GM23338 (cell line): ENCODE data around the gene MAST4. TPM values are rescaled to one million over a fixed set of nuclear protein-coding genes. Genes with fewer than 3 reads are reported as not detected.

Source experiments
- ATAC-seq: fragments of 200-7000 bp; cut with Tn5 transposase; 3 replicates; pipeline ENCODE4 v1.9.1; 2020
- DNase-seq: peaks from one replicate; pipeline ENCODE4 v3.0.0-alpha.2; 2015; ENCODE audit warnings: low spot score
- H2AFZ ChIP-seq: fragments of 200-600 bp; sonication (generic); 2 replicates; pipeline ENCODE4 v1.8.0; 2016; ENCODE audit warnings: antibody characterized with exemption, mild to moderate bottlenecking, moderate library complexity
- H3F3A ChIP-seq: fragments of 200-600 bp; sonication (generic); replicated peaks from 2 replicates; pipeline ENCODE4 v1.8.0; 2017; ENCODE audit warnings: antibody characterized with exemption, mixed run types, low read depth
- H3K27ac ChIP-seq: fragments of 200-600 bp; sonication (generic); 2 replicates; pipeline ENCODE4 v1.6.1; 2016; ENCODE audit warnings: low read depth
- H3K27me3 ChIP-seq: fragments of 200-600 bp; sonication (generic); 2 replicates; pipeline ENCODE4 v1.8.0; 2016; ENCODE audit warnings: mild to moderate bottlenecking, mixed run types, moderate library complexity; ENCODE audit not compliant: insufficient read depth
- H3K36me3 ChIP-seq: fragments of 200-600 bp; sonication (generic); 2 replicates; pipeline ENCODE4 v1.8.0; 2016; ENCODE audit warnings: mild to moderate bottlenecking; ENCODE audit not compliant: insufficient read depth
- H3K4me1 ChIP-seq: fragments of 200-600 bp; sonication (generic); 2 replicates; pipeline ENCODE4 v1.8.0; 2016; ENCODE audit warnings: mild to moderate bottlenecking, moderate library complexity; ENCODE audit not compliant: insufficient read depth
- H3K4me2 ChIP-seq: fragments of 200-600 bp; sonication (generic); 2 replicates; pipeline ENCODE4 v1.7.1; 2017; ENCODE audit warnings: mixed run types
- H3K4me3 ChIP-seq: fragments of 200-600 bp; sonication (generic); 2 replicates; pipeline ENCODE4 v1.6.1; 2016; ENCODE audit warnings: mixed run types
- H3K79me2 ChIP-seq: fragments of 200-600 bp; sonication (generic); replicated peaks from 2 replicates; pipeline ENCODE4 v1.8.0; 2017; ENCODE audit warnings: mild to moderate bottlenecking; ENCODE audit not compliant: insufficient read depth
- H3K9me2 ChIP-seq: fragments of 200-600 bp; sonication (generic); 2 replicates; pipeline ENCODE4 v1.8.0; 2017; ENCODE audit not compliant: insufficient read depth
- H4K20me1 ChIP-seq: fragments of 200-600 bp; sonication (generic); replicated peaks from 2 replicates; pipeline ENCODE4 v1.8.0; 2017; ENCODE audit warnings: mild to moderate bottlenecking; ENCODE audit not compliant: insufficient read depth
- H3K27ac Mint-ChIP-seq: 2 replicates; pipeline ENCODE4 v1.8.0; 2020; ENCODE audit warnings: inconsistent platforms, mild to moderate bottlenecking, moderate library complexity, mixed read lengths
- H3K27me3 Mint-ChIP-seq: 3 replicates; pipeline ENCODE4 v1.8.0; 2022; ENCODE audit warnings: low read depth, mild to moderate bottlenecking, moderate library complexity, mixed read lengths, inconsistent platforms; ENCODE audit not compliant: insufficient read depth, poor library complexity
- H3K36me3 Mint-ChIP-seq: 3 replicates; pipeline ENCODE4 v1.8.0; 2021; ENCODE audit warnings: low read depth, mild to moderate bottlenecking, inconsistent platforms, moderate library complexity, mixed read lengths
- H3K4me1 Mint-ChIP-seq: 3 replicates; pipeline ENCODE4 v1.8.0; 2020; ENCODE audit warnings: mild to moderate bottlenecking, inconsistent platforms, mixed read lengths
- H3K4me3 Mint-ChIP-seq: 3 replicates; pipeline ENCODE4 v1.8.0; 2021; ENCODE audit warnings: moderate library complexity, mild to moderate bottlenecking, inconsistent platforms, mixed read lengths
- H3K9me3 Mint-ChIP-seq: 3 replicates; pipeline ENCODE4 v1.8.0; 2020; ENCODE audit warnings: moderate library complexity, mild to moderate bottlenecking, inconsistent platforms, mixed read lengths
- CREB1 ChIP-seq: fragments of 250-450 bp; sonication (Bioruptor Pico); IDR thresholded peaks from 2 replicates; pipeline ENCODE4 v1.5.0; 2020; ENCODE audit warnings: low read depth, mild to moderate bottlenecking, moderate library complexity
- EZH2 ChIP-seq: fragments of 200-600 bp; sonication (generic); IDR thresholded peaks from one replicate; pipeline ENCODE4 v1.8.0; 2017; ENCODE audit warnings: antibody characterized with exemption, mild to moderate bottlenecking, low read depth; ENCODE audit not compliant: unreplicated experiment
- EZH2phosphoT487 ChIP-seq: fragments of 200-600 bp; sonication (generic); IDR thresholded peaks from one replicate; pipeline ENCODE4 v1.8.1; 2018; ENCODE audit warnings: antibody characterized with exemption; ENCODE audit not compliant: unreplicated experiment
- JUNB ChIP-seq: IDR thresholded peaks from one replicate; pipeline ENCODE4 v1.6.1; 2016; ENCODE audit warnings: antibody characterized with exemption; ENCODE audit not compliant: unreplicated experiment
- NANOG ChIP-seq: IDR thresholded peaks from 2 replicates; pipeline ENCODE4 v1.6.1; 2016; ENCODE audit warnings: antibody characterized with exemption, borderline replicate concordance
- ZNF114 ChIP-seq: fragments of 250-450 bp; sonication (Bioruptor Pico); IDR thresholded peaks from 2 replicates; pipeline ENCODE4 v1.5.0; 2020; ENCODE audit warnings: mild to moderate bottlenecking, moderate library complexity
- ZNF331 ChIP-seq: fragments of 250-450 bp; sonication (Bioruptor Pico); IDR thresholded peaks from 2 replicates; pipeline ENCODE4 v1.5.0; 2020; ENCODE audit warnings: low read depth, mild to moderate bottlenecking, moderate library complexity
- polyA plus RNA-seq: library from polyadenylated mRNA; unstranded; fragments of >200 nt; fragmentation: Nextera tagmentation; extraction: Ambion mirVana; gene quantifications from 2 replicates; pipeline ENCODE4 v1.2.1, GENCODE V29; 2016
- total RNA-seq: library from RNA; depleted of rRNA; stranded (reverse); fragments of >200 nt; shearing (Covaris generic); gene quantifications from 2 replicates; pipeline ENCODE4 v1.2.3, GENCODE V29; 2014
- TF ChIP-seq, protein P1 (sequence below): fragments of 250-450 bp; sonication (Bioruptor Pico); IDR thresholded peaks from 2 replicates; pipeline ENCODE4 v1.5.0; 2020; ENCODE audit warnings: mild to moderate bottlenecking, moderate library complexity
- TF ChIP-seq, protein P2 (sequence below), 2 experiments: fragments of 200-600 bp in 1 of 2; sonication (generic) in 1 of 2; conservative IDR thresholded peaks; 2 replicates each; pipeline versions ENCODE4 v1.5.1 to v1.6.1; 2016 to 2017; ENCODE audit warnings: antibody characterized with exemption in 2 of 2, low read depth in 2 of 2, mild to moderate bottlenecking in 2 of 2, moderate library complexity in 1 of 2
- TF ChIP-seq, protein P3 (sequence below): IDR thresholded peaks from one replicate; pipeline ENCODE4 v1.6.1; 2018; ENCODE audit warnings: antibody characterized with exemption; ENCODE audit not compliant: unreplicated experiment

MAST4 gene
- total and polyA plus RNA-seq, 2 experiments from 2014 or later, result 3.6 to 8.5 TPM

DNA sequence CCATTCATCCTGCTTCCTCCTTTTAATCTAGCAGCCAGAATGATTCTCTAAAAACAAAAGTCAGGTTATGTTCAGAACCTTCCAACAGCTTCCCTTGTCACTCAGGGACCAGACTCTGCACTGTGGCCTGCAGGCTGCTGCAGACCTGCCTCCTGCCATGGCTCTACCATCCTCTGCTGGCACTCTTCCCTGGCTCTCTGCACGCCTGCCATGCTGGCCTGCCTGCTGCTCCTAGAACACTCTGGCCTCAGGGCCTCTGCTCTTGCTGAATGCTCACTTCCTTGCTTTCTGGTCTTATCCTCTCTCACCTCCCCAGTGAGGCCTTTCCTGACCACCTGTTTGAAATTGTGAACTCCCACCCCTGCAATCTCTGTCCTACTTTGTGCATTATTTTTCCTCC lies 451.0 kb downstream of the MAST4 start (continued):
- TF ChIP-seq, protein P1, sequence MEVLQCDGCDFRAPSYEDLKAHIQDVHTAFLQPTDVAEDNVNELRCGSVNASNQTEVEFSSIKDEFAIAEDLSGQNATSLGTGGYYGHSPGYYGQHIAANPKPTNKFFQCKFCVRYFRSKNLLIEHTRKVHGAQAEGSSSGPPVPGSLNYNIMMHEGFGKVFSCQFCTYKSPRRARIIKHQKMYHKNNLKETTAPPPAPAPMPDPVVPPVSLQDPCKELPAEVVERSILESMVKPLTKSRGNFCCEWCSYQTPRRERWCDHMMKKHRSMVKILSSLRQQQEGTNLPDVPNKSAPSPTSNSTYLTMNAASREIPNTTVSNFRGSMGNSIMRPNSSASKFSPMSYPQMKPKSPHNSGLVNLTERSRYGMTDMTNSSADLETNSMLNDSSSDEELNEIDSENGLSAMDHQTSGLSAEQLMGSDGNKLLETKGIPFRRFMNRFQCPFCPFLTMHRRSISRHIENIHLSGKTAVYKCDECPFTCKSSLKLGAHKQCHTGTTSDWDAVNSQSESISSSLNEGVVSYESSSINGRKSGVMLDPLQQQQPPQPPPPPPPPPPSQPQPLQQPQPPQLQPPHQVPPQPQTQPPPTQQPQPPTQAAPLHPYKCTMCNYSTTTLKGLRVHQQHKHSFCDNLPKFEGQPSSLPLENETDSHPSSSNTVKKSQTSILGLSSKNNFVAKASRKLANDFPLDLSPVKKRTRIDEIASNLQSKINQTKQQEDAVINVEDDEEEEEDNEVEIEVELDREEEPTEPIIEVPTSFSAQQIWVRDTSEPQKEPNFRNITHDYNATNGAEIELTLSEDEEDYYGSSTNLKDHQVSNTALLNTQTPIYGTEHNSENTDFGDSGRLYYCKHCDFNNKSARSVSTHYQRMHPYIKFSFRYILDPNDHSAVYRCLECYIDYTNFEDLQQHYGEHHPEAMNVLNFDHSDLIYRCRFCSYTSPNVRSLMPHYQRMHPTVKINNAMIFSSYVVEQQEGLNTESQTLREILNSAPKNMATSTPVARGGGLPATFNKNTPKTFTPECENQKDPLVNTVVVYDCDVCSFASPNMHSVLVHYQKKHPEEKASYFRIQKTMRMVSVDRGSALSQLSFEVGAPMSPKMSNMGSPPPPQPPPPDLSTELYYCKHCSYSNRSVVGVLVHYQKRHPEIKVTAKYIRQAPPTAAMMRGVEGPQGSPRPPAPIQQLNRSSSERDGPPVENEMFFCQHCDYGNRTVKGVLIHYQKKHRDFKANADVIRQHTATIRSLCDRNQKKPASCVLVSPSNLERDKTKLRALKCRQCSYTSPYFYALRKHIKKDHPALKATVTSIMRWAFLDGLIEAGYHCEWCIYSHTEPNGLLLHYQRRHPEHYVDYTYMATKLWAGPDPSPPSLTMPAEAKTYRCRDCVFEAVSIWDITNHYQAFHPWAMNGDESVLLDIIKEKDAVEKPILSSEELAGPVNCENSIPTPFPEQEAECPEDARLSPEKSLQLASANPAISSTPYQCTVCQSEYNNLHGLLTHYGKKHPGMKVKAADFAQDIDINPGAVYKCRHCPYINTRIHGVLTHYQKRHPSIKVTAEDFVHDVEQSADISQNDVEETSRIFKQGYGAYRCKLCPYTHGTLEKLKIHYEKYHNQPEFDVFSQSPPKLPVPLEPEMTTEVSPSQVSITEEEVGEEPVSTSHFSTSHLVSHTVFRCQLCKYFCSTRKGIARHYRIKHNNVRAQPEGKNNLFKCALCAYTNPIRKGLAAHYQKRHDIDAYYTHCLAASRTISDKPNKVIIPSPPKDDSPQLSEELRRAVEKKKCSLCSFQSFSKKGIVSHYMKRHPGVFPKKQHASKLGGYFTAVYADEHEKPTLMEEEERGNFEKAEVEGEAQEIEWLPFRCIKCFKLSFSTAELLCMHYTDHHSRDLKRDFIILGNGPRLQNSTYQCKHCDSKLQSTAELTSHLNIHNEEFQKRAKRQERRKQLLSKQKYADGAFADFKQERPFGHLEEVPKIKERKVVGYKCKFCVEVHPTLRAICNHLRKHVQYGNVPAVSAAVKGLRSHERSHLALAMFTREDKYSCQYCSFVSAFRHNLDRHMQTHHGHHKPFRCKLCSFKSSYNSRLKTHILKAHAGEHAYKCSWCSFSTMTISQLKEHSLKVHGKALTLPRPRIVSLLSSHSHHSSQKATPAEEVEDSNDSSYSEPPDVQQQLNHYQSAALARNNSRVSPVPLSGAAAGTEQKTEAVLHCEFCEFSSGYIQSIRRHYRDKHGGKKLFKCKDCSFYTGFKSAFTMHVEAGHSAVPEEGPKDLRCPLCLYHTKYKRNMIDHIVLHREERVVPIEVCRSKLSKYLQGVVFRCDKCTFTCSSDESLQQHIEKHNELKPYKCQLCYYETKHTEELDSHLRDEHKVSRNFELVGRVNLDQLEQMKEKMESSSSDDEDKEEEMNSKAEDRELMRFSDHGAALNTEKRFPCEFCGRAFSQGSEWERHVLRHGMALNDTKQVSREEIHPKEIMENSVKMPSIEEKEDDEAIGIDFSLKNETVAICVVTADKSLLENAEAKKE (CRISPR knock-in tag), result no peak
- TF ChIP-seq ZNF331 (CRISPR knock-in tag) (no peak), NANOG (no peak), JUNB (no peak), ZNF114 (no peak), CREB1 (CRISPR knock-in tag) (no peak)
- TF ChIP-seq, protein P2, sequence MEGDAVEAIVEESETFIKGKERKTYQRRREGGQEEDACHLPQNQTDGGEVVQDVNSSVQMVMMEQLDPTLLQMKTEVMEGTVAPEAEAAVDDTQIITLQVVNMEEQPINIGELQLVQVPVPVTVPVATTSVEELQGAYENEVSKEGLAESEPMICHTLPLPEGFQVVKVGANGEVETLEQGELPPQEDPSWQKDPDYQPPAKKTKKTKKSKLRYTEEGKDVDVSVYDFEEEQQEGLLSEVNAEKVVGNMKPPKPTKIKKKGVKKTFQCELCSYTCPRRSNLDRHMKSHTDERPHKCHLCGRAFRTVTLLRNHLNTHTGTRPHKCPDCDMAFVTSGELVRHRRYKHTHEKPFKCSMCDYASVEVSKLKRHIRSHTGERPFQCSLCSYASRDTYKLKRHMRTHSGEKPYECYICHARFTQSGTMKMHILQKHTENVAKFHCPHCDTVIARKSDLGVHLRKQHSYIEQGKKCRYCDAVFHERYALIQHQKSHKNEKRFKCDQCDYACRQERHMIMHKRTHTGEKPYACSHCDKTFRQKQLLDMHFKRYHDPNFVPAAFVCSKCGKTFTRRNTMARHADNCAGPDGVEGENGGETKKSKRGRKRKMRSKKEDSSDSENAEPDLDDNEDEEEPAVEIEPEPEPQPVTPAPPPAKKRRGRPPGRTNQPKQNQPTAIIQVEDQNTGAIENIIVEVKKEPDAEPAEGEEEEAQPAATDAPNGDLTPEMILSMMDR (conservative IDR thresholded peaks at IDR 0.05; ENCODE audit: low read depth in 2 of 2), result no peak

DNA sequence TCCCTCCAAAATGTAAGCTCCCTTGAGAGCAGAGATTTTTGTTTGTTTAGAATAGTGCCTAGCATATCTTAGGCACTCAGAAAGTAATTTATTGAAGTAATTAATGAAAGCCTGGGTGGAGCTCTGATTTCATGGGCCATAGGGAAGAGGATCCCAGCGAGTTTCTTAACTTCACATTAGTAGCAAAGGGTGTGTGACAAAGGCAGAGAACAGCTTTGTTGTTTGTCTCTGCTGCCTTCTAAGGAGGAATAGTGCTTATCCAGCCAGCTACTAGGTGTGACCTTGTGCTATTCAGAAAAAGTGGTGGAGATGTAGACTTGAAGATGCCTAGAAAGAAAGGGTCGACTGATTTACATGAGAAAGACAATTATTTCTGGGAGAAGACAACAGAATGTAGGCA lies 451.4 kb downstream of the MAST4 start:
- no peaks in the 10 kb centered on the region for H3K9me3 Mint-ChIP-seq
- Histone ChIP-seq H3K4me1 (peaks cover 9% of the 10 kb centered on the region), H3K36me3 (no peaks in the 10 kb centered on the region), H3K27me3 (peaks cover 27% of the 10 kb centered on the region), H3F3A (no peaks in the 10 kb centered on the region), H4K20me1 (no peaks in the 10 kb centered on the region; the same call in 1 of the 2 replicates), H3K27ac (no peak overlapping the region), H2AFZ (no peak overlapping the region), H3K79me2 (no peaks in the 10 kb centered on the region), H3K4me2 (no peak overlapping the region), H3K9me2 (no peaks in the 10 kb centered on the region), H3K4me3 (no peak overlapping the region)
- H3K36me3 Mint-ChIP-seq, result no peaks in the 10 kb centered on the region
- ATAC-seq (peak; percentile 65), DNase-seq (peak; percentile 11)
- peaks cover 16% of the 10 kb centered on the region for H3K4me1 Mint-ChIP-seq
- no peak for TF ChIP-seq EZH2phosphoT487
- TF ChIP-seq, protein P3, sequence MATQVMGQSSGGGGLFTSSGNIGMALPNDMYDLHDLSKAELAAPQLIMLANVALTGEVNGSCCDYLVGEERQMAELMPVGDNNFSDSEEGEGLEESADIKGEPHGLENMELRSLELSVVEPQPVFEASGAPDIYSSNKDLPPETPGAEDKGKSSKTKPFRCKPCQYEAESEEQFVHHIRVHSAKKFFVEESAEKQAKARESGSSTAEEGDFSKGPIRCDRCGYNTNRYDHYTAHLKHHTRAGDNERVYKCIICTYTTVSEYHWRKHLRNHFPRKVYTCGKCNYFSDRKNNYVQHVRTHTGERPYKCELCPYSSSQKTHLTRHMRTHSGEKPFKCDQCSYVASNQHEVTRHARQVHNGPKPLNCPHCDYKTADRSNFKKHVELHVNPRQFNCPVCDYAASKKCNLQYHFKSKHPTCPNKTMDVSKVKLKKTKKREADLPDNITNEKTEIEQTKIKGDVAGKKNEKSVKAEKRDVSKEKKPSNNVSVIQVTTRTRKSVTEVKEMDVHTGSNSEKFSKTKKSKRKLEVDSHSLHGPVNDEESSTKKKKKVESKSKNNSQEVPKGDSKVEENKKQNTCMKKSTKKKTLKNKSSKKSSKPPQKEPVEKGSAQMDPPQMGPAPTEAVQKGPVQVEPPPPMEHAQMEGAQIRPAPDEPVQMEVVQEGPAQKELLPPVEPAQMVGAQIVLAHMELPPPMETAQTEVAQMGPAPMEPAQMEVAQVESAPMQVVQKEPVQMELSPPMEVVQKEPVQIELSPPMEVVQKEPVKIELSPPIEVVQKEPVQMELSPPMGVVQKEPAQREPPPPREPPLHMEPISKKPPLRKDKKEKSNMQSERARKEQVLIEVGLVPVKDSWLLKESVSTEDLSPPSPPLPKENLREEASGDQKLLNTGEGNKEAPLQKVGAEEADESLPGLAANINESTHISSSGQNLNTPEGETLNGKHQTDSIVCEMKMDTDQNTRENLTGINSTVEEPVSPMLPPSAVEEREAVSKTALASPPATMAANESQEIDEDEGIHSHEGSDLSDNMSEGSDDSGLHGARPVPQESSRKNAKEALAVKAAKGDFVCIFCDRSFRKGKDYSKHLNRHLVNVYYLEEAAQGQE, result no peak
- TF ChIP-seq ZNF114, result no peak
- no peak for TF ChIP-seq CREB1 (CRISPR knock-in tag)
- TF ChIP-seq, protein P2 (conservative IDR thresholded peaks at IDR 0.05; ENCODE audit: low read depth in 2 of 2), result no peak
- no peak for TF ChIP-seq EZH2
- peak overlapping the region; percentile 1; the same call in 1 of the 2 replicates for H3K27ac Mint-ChIP-seq
- no peak overlapping the region for H3K4me3 Mint-ChIP-seq
- H3K27me3 Mint-ChIP-seq, result no peaks in the 10 kb centered on the region
